HL-60 (cell line): ENCODE results near the gene CD44.

Experiments used
- DNase-seq, 2 experiments: peaks; one replicate each; pipeline ENCODE4 v3.0.0-alpha.2; 2010 to 2020; ENCODE audit warnings: low read depth in 1 of 2, low spot score in 1 of 2
- H3K27ac ChIP-seq: fragments of 250-450 bp; sonication (Bioruptor Pico); replicated peaks from 2 replicates; pipeline ENCODE4 v1.5.1; 2020; ENCODE audit warnings: mild to moderate bottlenecking, moderate library complexity
- H3K27me3 ChIP-seq: fragments of 250-450 bp; sonication (Bioruptor Pico); 2 replicates; pipeline ENCODE4 v1.5.1; 2021; ENCODE audit warnings: mild to moderate bottlenecking, moderate library complexity; ENCODE audit not compliant: insufficient read depth, poor library complexity, severe bottlenecking
- H3K4me3 ChIP-seq: replicated peaks from 2 replicates; pipeline ENCODE4 v1.5.1; 2011; ENCODE audit warnings: mild to moderate bottlenecking, control low read depth, low read length; ENCODE audit not compliant: insufficient read depth
- GABPA ChIP-seq: IDR thresholded peaks from 2 replicates; pipeline ENCODE4 v1.6.1; 2012; ENCODE audit warnings: low read depth
- POLR2AphosphoS5 ChIP-seq: IDR thresholded peaks from 2 replicates; pipeline ENCODE4 v1.6.1; 2012; ENCODE audit warnings: low read depth
- SPI1 ChIP-seq: IDR thresholded peaks from 2 replicates; pipeline ENCODE4 v1.6.1; 2012; ENCODE audit warnings: low read depth, mild to moderate bottlenecking, borderline replicate concordance
- TF ChIP-seq, protein P1 (sequence below): IDR thresholded peaks from one replicate; pipeline ENCODE4 v1.5.1; 2011; ENCODE audit warnings: low read length, control low read depth, inconsistent platforms; ENCODE audit not compliant: insufficient read depth
- TF ChIP-seq, protein P2 (sequence below): IDR thresholded peaks from 2 replicates; pipeline ENCODE4 v1.6.1; 2012; ENCODE audit warnings: low read depth; ENCODE audit not compliant: insufficient replicate concordance

The CD44 gene

DNA sequence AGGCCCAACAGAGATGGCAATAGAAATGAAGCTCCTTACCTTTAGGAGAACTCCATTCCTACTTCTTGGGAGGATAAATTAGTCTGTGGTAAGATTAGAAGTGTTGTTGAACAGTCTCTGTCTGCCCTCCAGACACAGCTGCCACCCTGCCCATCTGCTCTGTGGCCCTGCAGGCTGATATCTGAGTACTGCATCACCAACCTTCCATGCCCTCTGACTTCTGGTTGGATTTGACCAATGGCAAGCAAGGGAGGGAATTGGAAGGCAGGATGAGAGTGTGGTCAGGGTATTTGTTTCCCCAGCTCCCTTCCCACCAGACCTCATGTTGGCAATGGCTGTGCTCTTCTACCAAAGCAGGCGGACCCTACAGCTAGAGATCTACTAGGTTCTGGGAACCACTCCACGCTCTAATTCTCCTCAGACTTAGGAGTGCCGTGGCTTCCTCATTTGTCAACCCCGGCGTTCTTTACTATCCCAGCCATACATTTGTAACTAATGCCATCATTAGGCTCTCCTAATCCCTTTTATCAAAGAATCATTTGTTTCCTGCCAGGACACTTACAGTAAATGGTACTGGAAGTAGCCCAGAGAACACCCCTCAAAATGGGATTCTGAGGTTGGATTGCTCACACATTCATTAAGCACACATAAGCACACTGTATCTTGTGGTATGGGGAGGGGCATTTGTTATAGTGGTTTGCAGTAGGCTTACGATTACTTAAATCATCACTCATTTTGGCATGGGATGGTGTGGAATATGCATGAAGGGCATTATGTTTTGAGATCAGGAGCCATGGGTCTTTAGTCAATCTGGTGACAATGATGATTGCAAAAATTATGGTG lies 35.4 kb upstream of the CD44 start:
- no peak for TF ChIP-seq POLR2AphosphoS5
- TF ChIP-seq, protein P1, sequence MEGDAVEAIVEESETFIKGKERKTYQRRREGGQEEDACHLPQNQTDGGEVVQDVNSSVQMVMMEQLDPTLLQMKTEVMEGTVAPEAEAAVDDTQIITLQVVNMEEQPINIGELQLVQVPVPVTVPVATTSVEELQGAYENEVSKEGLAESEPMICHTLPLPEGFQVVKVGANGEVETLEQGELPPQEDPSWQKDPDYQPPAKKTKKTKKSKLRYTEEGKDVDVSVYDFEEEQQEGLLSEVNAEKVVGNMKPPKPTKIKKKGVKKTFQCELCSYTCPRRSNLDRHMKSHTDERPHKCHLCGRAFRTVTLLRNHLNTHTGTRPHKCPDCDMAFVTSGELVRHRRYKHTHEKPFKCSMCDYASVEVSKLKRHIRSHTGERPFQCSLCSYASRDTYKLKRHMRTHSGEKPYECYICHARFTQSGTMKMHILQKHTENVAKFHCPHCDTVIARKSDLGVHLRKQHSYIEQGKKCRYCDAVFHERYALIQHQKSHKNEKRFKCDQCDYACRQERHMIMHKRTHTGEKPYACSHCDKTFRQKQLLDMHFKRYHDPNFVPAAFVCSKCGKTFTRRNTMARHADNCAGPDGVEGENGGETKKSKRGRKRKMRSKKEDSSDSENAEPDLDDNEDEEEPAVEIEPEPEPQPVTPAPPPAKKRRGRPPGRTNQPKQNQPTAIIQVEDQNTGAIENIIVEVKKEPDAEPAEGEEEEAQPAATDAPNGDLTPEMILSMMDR = no peak
- no peak for DNase-seq
- H3K27me3 ChIP-seq = no peaks in the 10 kb centered on the region
- H3K4me3 ChIP-seq = no peak overlapping the region
- H3K27ac ChIP-seq = no peak overlapping the region

DNA sequence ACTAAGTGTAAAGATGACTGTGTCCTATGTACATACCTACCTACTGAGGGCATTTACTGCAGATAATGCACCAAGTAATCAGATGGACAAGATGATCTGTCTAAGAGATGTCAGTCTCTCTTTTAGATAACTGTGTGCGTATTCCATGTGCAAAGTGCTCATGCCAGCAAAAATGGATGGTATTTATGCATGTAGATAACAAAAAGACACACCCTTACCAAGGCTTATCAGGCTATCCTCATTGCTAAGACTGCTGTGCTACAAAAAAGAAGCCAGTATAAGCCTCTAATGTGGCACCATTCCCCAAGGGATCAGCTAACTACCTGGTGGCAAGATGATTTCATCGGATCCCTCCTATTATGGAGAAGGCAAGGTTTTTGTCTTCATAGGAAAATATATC lies 34.3 kb upstream of the CD44 start:
- TF ChIP-seq, protein P1 = no peak
- TF ChIP-seq POLR2AphosphoS5 (no peak), GABPA (no peak), SPI1 (no peak)
- TF ChIP-seq, protein P2, sequence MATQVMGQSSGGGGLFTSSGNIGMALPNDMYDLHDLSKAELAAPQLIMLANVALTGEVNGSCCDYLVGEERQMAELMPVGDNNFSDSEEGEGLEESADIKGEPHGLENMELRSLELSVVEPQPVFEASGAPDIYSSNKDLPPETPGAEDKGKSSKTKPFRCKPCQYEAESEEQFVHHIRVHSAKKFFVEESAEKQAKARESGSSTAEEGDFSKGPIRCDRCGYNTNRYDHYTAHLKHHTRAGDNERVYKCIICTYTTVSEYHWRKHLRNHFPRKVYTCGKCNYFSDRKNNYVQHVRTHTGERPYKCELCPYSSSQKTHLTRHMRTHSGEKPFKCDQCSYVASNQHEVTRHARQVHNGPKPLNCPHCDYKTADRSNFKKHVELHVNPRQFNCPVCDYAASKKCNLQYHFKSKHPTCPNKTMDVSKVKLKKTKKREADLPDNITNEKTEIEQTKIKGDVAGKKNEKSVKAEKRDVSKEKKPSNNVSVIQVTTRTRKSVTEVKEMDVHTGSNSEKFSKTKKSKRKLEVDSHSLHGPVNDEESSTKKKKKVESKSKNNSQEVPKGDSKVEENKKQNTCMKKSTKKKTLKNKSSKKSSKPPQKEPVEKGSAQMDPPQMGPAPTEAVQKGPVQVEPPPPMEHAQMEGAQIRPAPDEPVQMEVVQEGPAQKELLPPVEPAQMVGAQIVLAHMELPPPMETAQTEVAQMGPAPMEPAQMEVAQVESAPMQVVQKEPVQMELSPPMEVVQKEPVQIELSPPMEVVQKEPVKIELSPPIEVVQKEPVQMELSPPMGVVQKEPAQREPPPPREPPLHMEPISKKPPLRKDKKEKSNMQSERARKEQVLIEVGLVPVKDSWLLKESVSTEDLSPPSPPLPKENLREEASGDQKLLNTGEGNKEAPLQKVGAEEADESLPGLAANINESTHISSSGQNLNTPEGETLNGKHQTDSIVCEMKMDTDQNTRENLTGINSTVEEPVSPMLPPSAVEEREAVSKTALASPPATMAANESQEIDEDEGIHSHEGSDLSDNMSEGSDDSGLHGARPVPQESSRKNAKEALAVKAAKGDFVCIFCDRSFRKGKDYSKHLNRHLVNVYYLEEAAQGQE = no peak
- Histone ChIP-seq H3K27me3 (no peaks in the 10 kb centered on the region), H3K27ac (no peak overlapping the region), H3K4me3 (no peak overlapping the region)
- DNase-seq = no peak

DNA sequence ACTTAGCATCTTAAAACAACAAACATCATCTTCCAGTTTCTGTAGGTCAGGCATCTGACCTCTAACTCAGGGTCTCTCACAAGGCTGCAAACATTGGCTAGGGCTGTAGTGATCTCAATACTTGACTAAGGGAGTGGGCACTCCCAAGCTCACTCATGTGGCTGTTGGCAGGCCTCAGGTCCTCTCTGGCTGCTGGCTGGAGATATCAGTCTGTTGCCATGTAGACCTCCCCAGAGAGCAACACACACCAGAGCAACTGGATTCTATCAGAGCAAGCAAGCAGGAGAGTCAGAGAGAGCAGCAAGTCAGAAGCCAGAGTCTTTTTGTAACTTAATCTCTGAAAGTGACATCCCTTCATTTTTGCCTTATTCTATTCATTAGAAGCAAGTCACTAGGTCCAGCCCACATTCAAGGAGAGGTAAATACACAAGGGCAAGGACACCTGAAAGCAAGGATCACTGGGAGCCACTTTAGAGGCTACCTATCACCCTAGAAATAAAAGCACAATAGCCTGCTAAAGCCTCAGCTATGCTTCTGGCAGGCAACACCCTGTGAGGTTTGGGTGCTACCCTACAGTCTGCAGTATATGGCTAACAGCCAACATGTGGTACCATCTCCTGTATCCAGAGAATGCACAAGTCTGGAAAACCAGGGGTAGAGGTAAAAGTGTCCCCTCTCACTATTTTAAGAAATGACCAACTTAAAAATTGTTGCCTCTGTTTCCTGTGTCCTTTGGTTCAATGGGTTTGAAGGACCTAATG lies 33.5 kb upstream of the CD44 start:
- no peak for DNase-seq
- TF ChIP-seq POLR2AphosphoS5 = no peak
- TF ChIP-seq, protein P2 = no peak
- no peak for TF ChIP-seq GABPA
- TF ChIP-seq, protein P1 = no peak
- TF ChIP-seq SPI1 = no peak
- H3K27me3 ChIP-seq = no peaks in the 10 kb centered on the region
- no peak overlapping the region for H3K4me3 ChIP-seq
- no peak overlapping the region for H3K27ac ChIP-seq
